Skin of body (tissue), 2 donors: ENCODE measurements around the gene PGGT1B. TPM values are rescaled to one million over a fixed set of nuclear protein-coding genes. Genes with fewer than 3 reads are reported as not detected.

ENCODE experiments used
- DNase-seq: peaks from one replicate; lab custom pipeline; 2025; lab: John Stamatoyannopoulos, UW
- total RNA-seq: library from RNA; depleted of rRNA; stranded (reverse); fragments of >200 nt; gene quantifications from one replicate; pipeline ENCODE4 v1.2.3, GENCODE V29; 2014

Gene PGGT1B
- 13.1 TPM for total RNA-seq

- peak; percentile 30 for DNase-seq
These were observed at the start of gene PGGT1B for GRCh38 chr5:115262321-115263077. Gene PGGT1B, minus strand, starts transcription at chr5:115262877. Its CDS starts 26 bp downstream, at chr5:115262851.

- DNase-seq, result peak; percentile 36
These were observed 47.2 kb upstream of the PGGT1B start for GRCh38 chr5:115309751-115310370.

- no peak for DNase-seq
These were observed 46.1 kb upstream of the PGGT1B start for GRCh38 chr5:115308815-115309214.

- no peak for DNase-seq
These were observed 43.4 kb upstream of the PGGT1B start for GRCh38 chr5:115306011-115306536.

- no peak for DNase-seq
These were observed 41.8 kb upstream of the PGGT1B start for GRCh38 chr5:115304496-115304895.

GRCh38 chr5:115298811-115299210, 36.1 kb upstream of the PGGT1B start:
- DNase-seq, result no peak

- no peak for DNase-seq
These were observed 34.4 kb upstream of the PGGT1B start for GRCh38 chr5:115297031-115297430.

GRCh38 chr5:115296124-115297022, 33.7 kb upstream of the PGGT1B start, which contains the start of gene CCDC112:
Gene CCDC112, minus strand, starts transcription at chr5:115296654. Its CDS starts 111 bp downstream, at chr5:115296543.
- DNase-seq, result peak; percentile 34

- DNase-seq, result no peak
These were observed 33.1 kb upstream of the PGGT1B start for GRCh38 chr5:115295777-115296123.

GRCh38 chr5:115291397-115291796, 28.7 kb upstream of the PGGT1B start:
- DNase-seq, result no peak

- no peak for DNase-seq
These were observed 26.4 kb upstream of the PGGT1B start for GRCh38 chr5:115289104-115289503.

GRCh38 chr5:115284021-115284420, 21.3 kb upstream of the PGGT1B start:
- no peak for DNase-seq

GRCh38 chr5:115282131-115282530, 19.5 kb upstream of the PGGT1B start:
- DNase-seq, result no peak

GRCh38 chr5:115274584-115274983, 11.9 kb upstream of the PGGT1B start:
- no peak for DNase-seq

GRCh38 chr5:115272297-115272958, 9.8 kb upstream of the PGGT1B start:
- no peak for DNase-seq

GRCh38 chr5:115271295-115272050, 8.8 kb upstream of the PGGT1B start:
- DNase-seq, result no peak

GRCh38 chr5:115267617-115268016, 4.9 kb upstream of the PGGT1B start:
- DNase-seq, result no peak

GRCh38 chr5:115265220-115265619, 2.5 kb upstream of the PGGT1B start:
- no peak for DNase-seq

GRCh38 chr5:115264786-115265185, 2.1 kb upstream of the PGGT1B start:
- DNase-seq, result no peak

GRCh38 chr5:115263078-115263380, 352 bp upstream of the PGGT1B start:
- DNase-seq, result no peak

GRCh38 chr5:115262011-115262320, 711 bp downstream of the PGGT1B start:
- DNase-seq, result no peak
